ENCODE measurements around the gene ZNF487. TPM values are rescaled to one million over a fixed set of nuclear protein-coding genes. Genes with fewer than 3 reads are reported as not detected.

The ZNF487 gene
- total and polyA plus RNA-seq, 2 of the 13 experiments (the other 11 are each of a cell fraction or from before 2014, with no cell fraction given) = 7.4 to 8.8 TPM

DNA sequence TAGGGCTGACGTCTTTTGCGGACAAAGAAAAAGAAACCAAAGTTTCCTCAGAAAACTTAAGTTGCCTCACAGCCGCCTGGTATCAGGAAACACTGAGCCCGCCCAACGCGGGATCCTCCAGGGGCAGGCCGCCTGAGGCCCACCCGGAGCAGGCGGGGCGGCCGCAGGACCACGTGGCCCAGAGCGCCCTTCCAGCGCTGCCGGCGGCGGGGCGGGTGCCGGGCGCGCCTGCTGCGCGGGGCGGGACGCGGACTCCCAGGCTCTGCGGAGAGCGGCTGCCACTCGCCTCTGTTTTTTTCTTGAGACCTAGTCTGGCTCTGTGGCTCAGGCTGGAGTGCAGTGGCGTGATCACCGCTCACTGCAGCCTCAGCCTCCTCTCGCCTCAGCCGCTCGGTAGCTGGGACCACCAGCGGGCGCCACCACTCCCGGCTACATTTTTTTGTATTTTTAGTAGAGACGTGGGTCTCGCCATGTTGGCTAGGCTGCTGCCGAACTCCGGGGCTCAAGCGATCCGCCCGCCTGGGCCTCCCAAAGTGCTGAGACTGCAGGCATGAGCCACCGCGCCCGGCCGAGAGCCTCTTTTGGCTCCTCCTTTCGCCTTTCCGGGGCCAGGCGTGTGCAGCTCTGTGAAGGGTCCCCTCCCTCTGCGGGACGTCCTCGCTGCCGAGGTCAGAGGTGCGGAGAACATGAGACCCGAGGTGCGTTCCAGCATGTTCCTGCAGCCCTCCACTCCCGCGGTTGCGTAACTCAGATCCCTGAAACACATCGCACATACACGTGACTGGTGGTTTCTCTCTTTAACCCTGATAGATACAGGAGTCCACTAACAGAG, 16.3 kb upstream of the ZNF487 start (continued):
- peak; percentile 95 for TF ChIP-seq PITX1 (CRISPR knock-in tag; IDR thresholded peaks at IDR 0.05)
- TF ChIP-seq, protein P1, sequence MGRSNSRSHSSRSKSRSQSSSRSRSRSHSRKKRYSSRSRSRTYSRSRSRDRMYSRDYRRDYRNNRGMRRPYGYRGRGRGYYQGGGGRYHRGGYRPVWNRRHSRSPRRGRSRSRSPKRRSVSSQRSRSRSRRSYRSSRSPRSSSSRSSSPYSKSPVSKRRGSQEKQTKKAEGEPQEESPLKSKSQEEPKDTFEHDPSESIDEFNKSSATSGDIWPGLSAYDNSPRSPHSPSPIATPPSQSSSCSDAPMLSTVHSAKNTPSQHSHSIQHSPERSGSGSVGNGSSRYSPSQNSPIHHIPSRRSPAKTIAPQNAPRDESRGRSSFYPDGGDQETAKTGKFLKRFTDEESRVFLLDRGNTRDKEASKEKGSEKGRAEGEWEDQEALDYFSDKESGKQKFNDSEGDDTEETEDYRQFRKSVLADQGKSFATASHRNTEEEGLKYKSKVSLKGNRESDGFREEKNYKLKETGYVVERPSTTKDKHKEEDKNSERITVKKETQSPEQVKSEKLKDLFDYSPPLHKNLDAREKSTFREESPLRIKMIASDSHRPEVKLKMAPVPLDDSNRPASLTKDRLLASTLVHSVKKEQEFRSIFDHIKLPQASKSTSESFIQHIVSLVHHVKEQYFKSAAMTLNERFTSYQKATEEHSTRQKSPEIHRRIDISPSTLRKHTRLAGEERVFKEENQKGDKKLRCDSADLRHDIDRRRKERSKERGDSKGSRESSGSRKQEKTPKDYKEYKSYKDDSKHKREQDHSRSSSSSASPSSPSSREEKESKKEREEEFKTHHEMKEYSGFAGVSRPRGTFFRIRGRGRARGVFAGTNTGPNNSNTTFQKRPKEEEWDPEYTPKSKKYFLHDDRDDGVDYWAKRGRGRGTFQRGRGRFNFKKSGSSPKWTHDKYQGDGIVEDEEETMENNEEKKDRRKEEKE (IDR thresholded peaks at IDR 0.05) = no peak
- TF ChIP-seq ZNF781 (CRISPR knock-in tag; IDR thresholded peaks at IDR 0.05; ENCODE audit: borderline replicate concordance, not compliant biosample characterization) = peak; percentile 100
- TF ChIP-seq ZNF879 (CRISPR knock-in tag; IDR thresholded peaks at IDR 0.05) = peak; percentile 95; the same call in 1 of the 2 replicates
- no peak for TF ChIP-seq CCAR2 (optimal IDR thresholded peaks at IDR 0.05; ENCODE audit: low read depth, low read length)
- peak; percentile 97; the same call in 1 of the 2 replicates for TF ChIP-seq ZNF790 (CRISPR knock-in tag; IDR thresholded peaks at IDR 0.05; ENCODE audit: borderline replicate concordance)
- TF ChIP-seq, protein P2, sequence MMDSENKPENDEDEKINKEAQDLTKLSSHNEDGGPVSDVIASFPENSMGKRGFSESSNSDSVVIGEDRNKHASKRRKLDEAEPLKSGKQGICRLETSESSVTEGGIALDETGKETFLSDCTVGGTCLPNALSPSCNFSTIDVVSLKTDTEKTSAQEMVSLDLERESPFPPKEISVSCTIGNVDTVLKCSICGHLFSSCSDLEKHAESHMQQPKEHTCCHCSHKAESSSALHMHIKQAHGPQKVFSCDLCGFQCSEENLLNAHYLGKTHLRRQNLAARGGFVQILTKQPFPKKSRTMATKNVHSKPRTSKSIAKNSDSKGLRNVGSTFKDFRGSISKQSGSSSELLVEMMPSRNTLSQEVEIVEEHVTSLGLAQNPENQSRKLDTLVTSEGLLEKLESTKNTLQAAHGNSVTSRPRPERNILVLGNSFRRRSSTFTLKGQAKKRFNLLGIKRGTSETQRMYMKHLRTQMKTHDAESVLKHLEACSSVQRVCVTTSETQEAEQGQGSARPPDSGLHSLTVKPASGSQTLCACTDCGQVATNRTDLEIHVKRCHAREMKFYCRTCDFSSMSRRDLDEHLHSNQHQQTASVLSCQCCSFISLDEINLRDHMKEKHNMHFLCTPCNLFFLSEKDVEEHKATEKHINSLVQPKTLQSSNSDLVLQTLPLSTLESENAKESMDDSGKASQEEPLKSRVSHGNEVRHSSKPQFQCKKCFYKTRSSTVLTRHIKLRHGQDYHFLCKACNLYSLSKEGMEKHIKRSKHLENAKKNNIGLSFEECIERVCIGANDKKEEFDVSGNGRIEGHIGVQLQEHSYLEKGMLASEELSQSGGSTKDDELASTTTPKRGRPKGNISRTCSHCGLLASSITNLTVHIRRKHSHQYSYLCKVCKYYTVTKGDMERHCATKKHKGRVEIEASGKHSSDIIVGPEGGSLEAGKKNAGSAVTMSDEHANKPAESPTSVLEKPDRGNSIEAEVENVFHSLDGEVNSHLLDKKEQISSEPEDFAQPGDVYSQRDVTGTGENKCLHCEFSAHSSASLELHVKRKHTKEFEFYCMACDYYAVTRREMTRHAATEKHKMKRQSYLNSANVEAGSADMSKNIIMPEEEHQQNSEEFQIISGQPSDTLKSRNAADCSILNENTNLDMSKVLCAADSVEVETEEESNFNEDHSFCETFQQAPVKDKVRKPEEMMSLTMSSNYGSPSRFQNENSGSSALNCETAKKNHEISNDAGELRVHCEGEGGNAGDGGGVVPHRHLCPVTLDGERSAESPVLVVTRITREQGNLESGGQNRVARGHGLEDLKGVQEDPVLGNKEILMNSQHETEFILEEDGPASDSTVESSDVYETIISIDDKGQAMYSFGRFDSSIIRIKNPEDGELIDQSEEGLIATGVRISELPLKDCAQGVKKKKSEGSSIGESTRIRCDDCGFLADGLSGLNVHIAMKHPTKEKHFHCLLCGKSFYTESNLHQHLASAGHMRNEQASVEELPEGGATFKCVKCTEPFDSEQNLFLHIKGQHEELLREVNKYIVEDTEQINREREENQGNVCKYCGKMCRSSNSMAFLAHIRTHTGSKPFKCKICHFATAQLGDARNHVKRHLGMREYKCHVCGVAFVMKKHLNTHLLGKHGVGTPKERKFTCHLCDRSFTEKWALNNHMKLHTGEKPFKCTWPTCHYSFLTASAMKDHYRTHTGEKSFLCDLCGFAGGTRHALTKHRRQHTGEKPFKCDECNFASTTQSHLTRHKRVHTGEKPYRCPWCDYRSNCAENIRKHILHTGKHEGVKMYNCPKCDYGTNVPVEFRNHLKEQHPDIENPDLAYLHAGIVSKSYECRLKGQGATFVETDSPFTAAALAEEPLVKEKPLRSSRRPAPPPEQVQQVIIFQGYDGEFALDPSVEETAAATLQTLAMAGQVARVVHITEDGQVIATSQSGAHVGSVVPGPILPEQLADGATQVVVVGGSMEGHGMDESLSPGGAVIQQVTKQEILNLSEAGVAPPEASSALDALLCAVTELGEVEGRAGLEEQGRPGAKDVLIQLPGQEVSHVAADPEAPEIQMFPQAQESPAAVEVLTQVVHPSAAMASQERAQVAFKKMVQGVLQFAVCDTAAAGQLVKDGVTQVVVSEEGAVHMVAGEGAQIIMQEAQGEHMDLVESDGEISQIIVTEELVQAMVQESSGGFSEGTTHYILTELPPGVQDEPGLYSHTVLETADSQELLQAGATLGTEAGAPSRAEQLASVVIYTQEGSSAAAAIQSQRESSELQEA (CRISPR knock-in tag; IDR thresholded peaks at IDR 0.05; ENCODE audit: not compliant biosample characterization) = peak; percentile 88
- peak; percentile 32; the same call in 1 of the 2 replicates for TF ChIP-seq ZNF24 (IDR thresholded peaks at IDR 0.05)
- TF ChIP-seq, protein P3, sequence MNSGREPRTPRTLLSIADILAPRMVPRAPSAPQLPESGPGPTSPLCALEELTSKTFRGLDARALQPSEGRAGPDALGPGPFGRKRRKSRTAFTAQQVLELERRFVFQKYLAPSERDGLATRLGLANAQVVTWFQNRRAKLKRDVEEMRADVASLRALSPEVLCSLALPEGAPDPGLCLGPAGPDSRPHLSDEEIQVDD (CRISPR knock-in tag; IDR thresholded peaks at IDR 0.05; ENCODE audit: borderline replicate concordance) = peak; percentile 86; the same call in 1 of the 2 replicates
- TF ChIP-seq ARNT (IDR thresholded peaks at IDR 0.05) = no peak
- 0 out of 2 replicates have a peak, but pooled peaks have one; percentile 28 for TF ChIP-seq DNMT1 (CRISPR knock-in tag; IDR thresholded peaks at IDR 0.05)
- TF ChIP-seq RFX1 (IDR thresholded peaks at IDR 0.05) = no peak; the same call in 1 of the 2 replicates
- peak; percentile 74; the same call in 1 of the 2 replicates for TF ChIP-seq HNRNPL (IDR thresholded peaks at IDR 0.05; ENCODE audit: low read depth, low read length)
- TF ChIP-seq ZNF724P (CRISPR knock-in tag; IDR thresholded peaks at IDR 0.05; ENCODE audit: borderline replicate concordance) = peak; percentile 98
- TF ChIP-seq ZBTB20 (CRISPR knock-in tag; IDR thresholded peaks at IDR 0.05; ENCODE audit: borderline replicate concordance, low read depth) = peak; percentile 97; the same call in 1 of the 2 replicates
- TF ChIP-seq, protein P4, sequence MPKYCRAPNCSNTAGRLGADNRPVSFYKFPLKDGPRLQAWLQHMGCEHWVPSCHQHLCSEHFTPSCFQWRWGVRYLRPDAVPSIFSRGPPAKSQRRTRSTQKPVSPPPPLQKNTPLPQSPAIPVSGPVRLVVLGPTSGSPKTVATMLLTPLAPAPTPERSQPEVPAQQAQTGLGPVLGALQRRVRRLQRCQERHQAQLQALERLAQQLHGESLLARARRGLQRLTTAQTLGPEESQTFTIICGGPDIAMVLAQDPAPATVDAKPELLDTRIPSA (CRISPR knock-in tag; IDR thresholded peaks at IDR 0.05; ENCODE audit: borderline replicate concordance) = no peak

Data from HepG2 (cell line).